H1 (cell line): ENCODE data around the gene SLC22A23. TPM values are rescaled to one million over a fixed set of nuclear protein-coding genes. Genes with fewer than 3 reads are reported as not detected.

Experiments
- CTCF ChIA-PET: fragments of 300-600 bp; sonication (Branson Sonifier 250); formaldehyde crosslinking; loops from one replicate; lab custom pipeline; 2021; ENCODE audit not compliant: partially characterized antibody; lab: Charles Lee
- POLR2A ChIA-PET: fragments of 300-600 bp; sonication (Branson Sonifier 250); formaldehyde crosslinking; loops from one replicate; lab custom pipeline; 2021; ENCODE audit warnings: inconsistent platforms; ENCODE audit not compliant: partially characterized antibody; lab: Charles Lee
- DNase-seq, 2 experiments: peaks; one replicate each; pipeline versions ENCODE4 v3.0.0 to v3.0.0-alpha.2; 2010 to 2022; ENCODE audit warnings: low spot score in 2 of 2, low read depth in 1 of 2, mixed read lengths in 1 of 2
- FAIRE-seq: peaks from 2 replicates; lab custom pipeline; 2011; peaks lifted over from hg19 to GRCh38; lab: Jason Lieb, UNC
- H2AFZ ChIP-seq: 2 replicates; pipeline ENCODE4 v1.8.1; 2012; ENCODE audit warnings: low read length, inconsistent platforms
- H2AK5ac ChIP-seq: 2 replicates; pipeline ENCODE4 v1.6.1; 2013; ENCODE audit warnings: low read depth, low read length
- H2BK120ac ChIP-seq: replicated peaks from 2 replicates; pipeline ENCODE3; 2013; ENCODE audit warnings: low read depth, low read length, inconsistent platforms
- H2BK12ac ChIP-seq: 2 replicates; pipeline ENCODE4 v1.6.1; 2013; ENCODE audit warnings: low read depth, low read length
- H2BK15ac ChIP-seq: 2 replicates; pipeline ENCODE4 v1.6.1; 2013; ENCODE audit warnings: low read length
- H2BK20ac ChIP-seq: 2 replicates; pipeline ENCODE4 v1.6.1; 2013; ENCODE audit warnings: low read length
- H2BK5ac ChIP-seq: 2 replicates; pipeline ENCODE4 v1.6.1; 2013; ENCODE audit warnings: low read depth, low read length
- H3K14ac ChIP-seq: 2 replicates; pipeline ENCODE4 v1.6.1; 2013; ENCODE audit warnings: inconsistent platforms; ENCODE audit not compliant: insufficient read length
- H3K18ac ChIP-seq: 2 replicates; pipeline ENCODE4 v1.6.1; 2013; ENCODE audit warnings: low read length; ENCODE audit errors: extremely low read depth
- H3K23ac ChIP-seq: 2 replicates; pipeline ENCODE4 v1.6.1; 2013; ENCODE audit warnings: inconsistent platforms; ENCODE audit not compliant: insufficient read length
- H3K23me2 ChIP-seq: 2 replicates; pipeline ENCODE4 v1.6.1; 2013; ENCODE audit warnings: low read depth, low read length
- H3K27ac ChIP-seq: 2 replicates; pipeline ENCODE4 v1.6.1; 2011; ENCODE audit warnings: low read depth, low read length, inconsistent platforms
- H3K27me3 ChIP-seq, 4 experiments: replicated peaks in 1 of 4; 1 replicate in 1 of 4; 2 replicates in 3 of 4; pipeline versions ENCODE4 v1.6.1 to v1.8.1; 2011 to 2013; ENCODE audit warnings: low read length in 3 of 4, mild to moderate bottlenecking in 3 of 4, inconsistent platforms in 2 of 4, mixed read lengths in 2 of 4, moderate library complexity in 1 of 4; ENCODE audit not compliant: control insufficient read depth in 3 of 4, insufficient read depth in 3 of 4; ENCODE audit errors: extremely low read depth in 1 of 4
- H3K36me3 ChIP-seq, 4 experiments: 2 replicates each; pipeline versions ENCODE4 v1.6.1 to v1.8.1; 2011 to 2013; ENCODE audit warnings: mild to moderate bottlenecking in 4 of 4, low read length in 3 of 4, moderate library complexity in 2 of 4, control low read depth in 1 of 4, inconsistent platforms in 1 of 4; ENCODE audit not compliant: insufficient read depth in 4 of 4, control insufficient read depth in 2 of 4
- H3K4ac ChIP-seq: replicated peaks from 2 replicates; pipeline ENCODE3; 2013; ENCODE audit warnings: low read length, low read depth, mixed read lengths, inconsistent platforms; ENCODE audit not compliant: insufficient read length
- H3K4me1 ChIP-seq, 4 experiments: replicated peaks in 1 of 4; 1 replicate in 1 of 4; 2 replicates in 3 of 4; pipeline versions ENCODE4 v1.6.1 to v1.8.1; 2011 to 2013; ENCODE audit warnings: low read length in 3 of 4, inconsistent platforms in 2 of 4, mixed read lengths in 1 of 4; ENCODE audit not compliant: insufficient read depth in 4 of 4, control insufficient read depth in 3 of 4
- H3K4me2 ChIP-seq, 2 experiments: 2 replicates each; pipeline versions ENCODE4 v1.6.1 to v1.8.1; 2011 to 2013; ENCODE audit warnings: low read depth in 2 of 2, low read length in 2 of 2, control low read depth in 1 of 2, inconsistent platforms in 1 of 2, mild to moderate bottlenecking in 1 of 2; ENCODE audit not compliant: insufficient read depth in 1 of 2
- H3K4me3 ChIP-seq, 4 experiments: fragments of 200-600, 300-600 bp in 1 of 4; sonication (generic), shearing (Covaris generic), sonication (Bioruptor Twin) in 1 of 4; 2 replicates each; pipeline versions ENCODE4 v1.5.1 to v1.8.1; 2011 to 2016; ENCODE audit warnings: low read length in 4 of 4, low read depth in 3 of 4, control low read depth in 2 of 4, inconsistent platforms in 2 of 4, mild to moderate bottlenecking in 2 of 4, mixed read lengths in 1 of 4, moderate library complexity in 1 of 4; ENCODE audit not compliant: insufficient read depth in 2 of 4; ENCODE audit errors: extremely low read depth in 1 of 4
- H3K56ac ChIP-seq: replicated peaks from 2 replicates; pipeline ENCODE3; 2013; ENCODE audit warnings: low read depth, mild to moderate bottlenecking, mixed read lengths, low read length, inconsistent platforms; ENCODE audit not compliant: insufficient read length
- H3K79me1 ChIP-seq: 2 replicates; pipeline ENCODE4 v1.6.1; 2013; ENCODE audit warnings: low read depth, low read length, control low read depth
- H3K79me2 ChIP-seq, 2 experiments: 2 replicates each; pipeline versions ENCODE4 v1.6.1 to v1.8.1; 2012 to 2013; ENCODE audit warnings: low read length in 2 of 2, mild to moderate bottlenecking in 2 of 2, inconsistent platforms in 1 of 2; ENCODE audit not compliant: insufficient read depth in 2 of 2, control insufficient read depth in 1 of 2
- H3K9ac ChIP-seq, 4 experiments: replicated peaks in 1 of 4; 1 replicate in 1 of 4; 2 replicates in 3 of 4; pipeline versions ENCODE4 v1.6.1 to v1.8.1; 2011 to 2013; ENCODE audit warnings: low read depth in 3 of 4, low read length in 3 of 4, control low read depth in 2 of 4, mild to moderate bottlenecking in 2 of 4, moderate library complexity in 2 of 4, inconsistent platforms in 1 of 4; ENCODE audit errors: extremely low read depth in 1 of 4
- H3K9me3 ChIP-seq, 2 experiments: 2 replicates each; pipeline versions ENCODE4 v1.6.1 to v1.8.1; 2012 to 2013; ENCODE audit warnings: mild to moderate bottlenecking in 2 of 2, moderate library complexity in 2 of 2, control low read depth in 1 of 2, inconsistent platforms in 1 of 2, low read depth in 1 of 2, low read length in 1 of 2, mixed read lengths in 1 of 2; ENCODE audit not compliant: insufficient read depth in 2 of 2
- H4K20me1 ChIP-seq, 2 experiments: replicated peaks in 1 of 2; 2 replicates each; pipeline versions ENCODE3 to v1.8.1; 2011 to 2013; ENCODE audit warnings: inconsistent platforms in 2 of 2, low read length in 2 of 2, mild to moderate bottlenecking in 1 of 2; ENCODE audit not compliant: insufficient read depth in 2 of 2, control insufficient read depth in 1 of 2
- H4K5ac ChIP-seq: 2 replicates; pipeline ENCODE4 v1.6.1; 2013; ENCODE audit warnings: low read length, low read depth, mixed read lengths, inconsistent platforms; ENCODE audit not compliant: insufficient read length
- H4K8ac ChIP-seq: 2 replicates; pipeline ENCODE4 v1.8.0; 2013; ENCODE audit warnings: mild to moderate bottlenecking, moderate library complexity, low read length, inconsistent platforms; ENCODE audit not compliant: insufficient read depth; ENCODE audit errors: extremely low read depth
- H4K91ac ChIP-seq: replicated peaks from 2 replicates; pipeline ENCODE3; 2013; ENCODE audit warnings: low read length, mixed read lengths, inconsistent platforms; ENCODE audit not compliant: insufficient read length
- CBX5 ChIP-seq: fragments of 300-800, 300-1000 bp; sonication (generic); IDR thresholded peaks from 2 replicates; pipeline ENCODE4 v1.7.1; 2016; ENCODE audit warnings: antibody characterized with exemption, low read length, low read depth
- CBX8 ChIP-seq: fragments of 300-800, 300-1000 bp; sonication (generic); IDR thresholded peaks from 2 replicates; pipeline ENCODE4 v1.7.1; 2016; ENCODE audit warnings: low read depth, low read length, borderline replicate concordance
- EGR1 ChIP-seq: IDR thresholded peaks from 2 replicates; pipeline ENCODE4 v1.6.1; 2011; ENCODE audit warnings: low read depth, low read length, borderline replicate concordance
- EP300 ChIP-seq, 2 experiments: IDR thresholded peaks; 1 replicate in 1 of 2; 2 replicates in 1 of 2; pipeline ENCODE4 v1.6.1; 2011 to 2012; ENCODE audit warnings: low read depth in 2 of 2, low read length in 2 of 2, mild to moderate bottlenecking in 2 of 2, borderline replicate concordance in 1 of 2, inconsistent platforms in 1 of 2, moderate library complexity in 1 of 2
- JUN ChIP-seq: IDR thresholded peaks from 2 replicates; pipeline ENCODE4 v1.6.1; 2011; ENCODE audit warnings: low read depth, mild to moderate bottlenecking, improper control_type of control experiment, low read length
- KDM1A ChIP-seq: fragments of 200-600, 300-600 bp; sonication (generic); IDR thresholded peaks from 2 replicates; pipeline ENCODE4 v1.7.1; 2016; ENCODE audit warnings: mild to moderate bottlenecking, low read length, borderline replicate concordance
- KDM4A ChIP-seq: IDR thresholded peaks from one replicate; pipeline ENCODE4 v1.7.1; 2012; ENCODE audit warnings: low read depth, mild to moderate bottlenecking, moderate library complexity, low read length, inconsistent platforms; ENCODE audit not compliant: severe bottlenecking
- KDM5A ChIP-seq: fragments of 200-600 bp; IDR thresholded peaks from 2 replicates; pipeline ENCODE4 v1.7.1; 2012; ENCODE audit warnings: mild to moderate bottlenecking, low read length, inconsistent platforms, mixed read lengths
- RXRA ChIP-seq: IDR thresholded peaks from 2 replicates; pipeline ENCODE4 v1.6.1; 2011; ENCODE audit warnings: low read depth, mild to moderate bottlenecking, low read length, moderate library complexity; ENCODE audit not compliant: insufficient read depth
- SIRT6 ChIP-seq: IDR thresholded peaks from one replicate; pipeline ENCODE4 v1.7.1; 2012; ENCODE audit warnings: low read length, inconsistent platforms
- SIX5 ChIP-seq: IDR thresholded peaks from 2 replicates; pipeline ENCODE4 v1.6.1; 2011; ENCODE audit warnings: mild to moderate bottlenecking, low read depth, low read length
- ZNF274 ChIP-seq: IDR thresholded peaks from 2 replicates; pipeline ENCODE4 v1.7.0; 2012; ENCODE audit warnings: low read length, borderline replicate concordance; ENCODE audit errors: extremely low read depth
- WGBS, 2 experiments: shearing (Covaris generic) in 1 of 2; methylation state at CpG; one replicate each; pipeline versions ENCODE4 v1.1.6 to v1.1.7; 2013 to 2015; ENCODE audit warnings: low lambda C conversion rate in 2 of 2, mixed read lengths in 2 of 2, inconsistent platforms in 1 of 2, low coverage in 1 of 2, missing lambda C conversion rate in 1 of 2; ENCODE audit not compliant: insufficient replicate concordance in 2 of 2, insufficient coverage in 1 of 2, insufficient read length in 1 of 2; ENCODE audit errors: extremely low coverage in 1 of 2, missing lambda C conversion rate in 1 of 2; 5-methylcytosine and 5-hydroxymethylcytosine counted together
- polyA plus RNA-seq, 7 experiments: library from polyadenylated mRNA; depleted of rRNA in 3 of 7; stranded (reverse) in 5 of 7; unstranded in 2 of 7; fragments of >200 nt in 5 of 7; fragments of 200-250 nt in 2 of 7; gene quantifications; 1 replicate in 5 of 7; 2 replicates in 1 of 7; 4 replicates in 1 of 7; pipeline versions ENCODE4 v1.2.1 to v1.2.3, GENCODE V29; 2011 to 2013; ENCODE audit warnings: missing spikeins in 2 of 7, mixed read lengths in 2 of 7
- total RNA-seq: library from RNA; stranded (reverse); fragmentation: NEBNext Ultra II Directional; extraction: Animal tissue kit (Norgen Biotek cat#: 25700); gene quantifications from 2 replicates; pipeline ENCODE4 v1.2.1, GENCODE V29; 2021

The SLC22A23 gene
- total and polyA plus RNA-seq, 2 of the 8 experiments (the other 6 are each of a cell fraction or from before 2014, with no cell fraction given) = 9.9 to 38.4 TPM

GRCh38 chr6:3426927-3427686 is 29.7 kb downstream of the SLC22A23 start:
- WGBS, 2 experiments = 86% methylated on average over 20 of the region's 20 CpGs; no CpG with 5 or more reads in 1 of the 2 experiments
- Histone ChIP-seq H2BK12ac (peak overlapping the region; percentile 82; the same call in 1 of the 2 replicates), H4K8ac (no peak overlapping the region), H3K79me2 (peaks cover 0 to 56% of the 10 kb centered on the region in 2 experiments; a peak in 2 of 4 replicates), H3K14ac (no peak overlapping the region), H4K20me1 (no peaks in the 10 kb centered on the region), H3K79me1 (peaks cover 9% of the 10 kb centered on the region), H3K9me3 (no peaks in the 10 kb centered on the region), H4K91ac (peak overlapping the region; percentile 84), H3K18ac (0 out of 2 replicates have a peak overlapping the region, but pooled peaks have one; percentile 80), H2BK5ac (peak overlapping the region; percentile 90; the same call in 1 of the 2 replicates), H2BK15ac (peak overlapping the region; percentile 77; the same call in 1 of the 2 replicates), H2BK120ac (no peak overlapping the region), H3K9ac (no peak overlapping the region; a peak in 1 of 7 replicates), H3K56ac (no peak overlapping the region), H3K27me3 (no peaks in the 10 kb centered on the region), H3K36me3 (no peaks in the 10 kb centered on the region), H2BK20ac (peak overlapping the region; percentile 40; the same call in 1 of the 2 replicates), H3K4ac (no peak overlapping the region), H3K23ac (no peak overlapping the region), H3K27ac (no peak overlapping the region; the same call in 1 of the 2 replicates), H3K23me2 (no peaks in the 10 kb centered on the region; the same call in 1 of the 2 replicates), H3K4me2 (no peak overlapping the region), H4K5ac (peak overlapping the region; percentile 18), H3K4me3 (no peak overlapping the region), H3K4me1 (peaks cover 19 to 34% (median 27%) of the 10 kb centered on the region in 4 experiments), H2AFZ (no peak overlapping the region), H2AK5ac (peak overlapping the region; percentile 80; the same call in 1 of the 2 replicates)
- FAIRE-seq = no peak
- no peak for DNase-seq
- ChIA-PET CTCF (interaction anchor here (0.9 to 3.3 kb wide), 10 partner anchors 11 to 422 kb away, joined by 3 to 23 read pairs (median 4); partner anchors contain the start of gene FAM50B), POLR2A (interaction anchor here (1.8 kb wide), 1 partner anchor 31 kb away, joined by 8 read pairs; no protein-coding TSS in a partner anchor)
- TF ChIP-seq SIX5 = no peak
- TF ChIP-seq CBX5 = no peak
- no peak for TF ChIP-seq JUN
- TF ChIP-seq EGR1 = no peak
- TF ChIP-seq SIRT6 = no peak
- no peak for TF ChIP-seq KDM5A
- TF ChIP-seq EP300 (IDR thresholded peaks at IDR 0.05; ENCODE audit: borderline replicate concordance in 1 of 2, low read depth in 2 of 2, low read length in 2 of 2) = no peak
- no peak for TF ChIP-seq ZNF274
- TF ChIP-seq KDM1A = no peak
- no peak for TF ChIP-seq CBX8
- no peak for TF ChIP-seq RXRA
- no peak for TF ChIP-seq KDM4A
